PC-3 (cell line): ENCODE measurements around the gene RIMKLA. TPM values are rescaled to one million over a fixed set of nuclear protein-coding genes. Genes with fewer than 3 reads are reported as not detected.

Experiments used
- ATAC-seq: fragments of 200-7000 bp; cut with Tn5 transposase; 2 replicates; pipeline ENCODE4 v1.9.1; 2020; ENCODE audit warnings: mild to moderate bottlenecking, moderate library complexity
- BruUV-seq: library from RNA; stranded (reverse); fragments of 400-500 nt; replicated peaks from 2 replicates; lab custom pipeline; 2021; lab: Mats Ljungman, UMichigan
- CTCF ChIA-PET: fragments of 300-600 bp; sonication (Branson Sonifier 250); formaldehyde crosslinking; loops from one replicate; lab custom pipeline; 2022; ENCODE audit warnings: antibody characterized with exemption; lab: Charles Lee
- POLR2A ChIA-PET: fragments of 300-600 bp; sonication (Branson Sonifier 250); formaldehyde crosslinking; loops from one replicate; lab custom pipeline; 2022; ENCODE audit warnings: antibody characterized with exemption; ENCODE audit not compliant: unreplicated experiment; lab: Charles Lee
- DNase-seq: peaks from one replicate; pipeline ENCODE4 v3.0.0-alpha.2; 2015
- H2AFZ ChIP-seq: fragments of 300-600 bp; sonication (generic); 2 replicates; pipeline ENCODE4 v1.6.0; 2016; ENCODE audit warnings: antibody characterized with exemption, low read length
- H3F3A ChIP-seq: fragments of 300-600 bp; sonication (generic); one replicate; pipeline ENCODE4 v1.6.0; 2017; ENCODE audit warnings: antibody characterized with exemption, low read length, control low read depth, mild to moderate bottlenecking; ENCODE audit not compliant: unreplicated experiment
- H3K27ac ChIP-seq: fragments of 300-600 bp; sonication (generic); 2 replicates; pipeline ENCODE4 v1.5.1; 2016; ENCODE audit warnings: mild to moderate bottlenecking, low read length
- H3K27me3 ChIP-seq: fragments of 300-600 bp; sonication (generic); 2 replicates; pipeline ENCODE4 v1.6.1; 2016; ENCODE audit warnings: low read length, mixed read lengths
- H3K36me3 ChIP-seq: fragments of 300-600 bp; sonication (generic); 2 replicates; pipeline ENCODE4 v1.6.1; 2016; ENCODE audit warnings: low read depth, mixed run types, low read length, mixed read lengths
- H3K4me1 ChIP-seq: fragments of 300-600 bp; sonication (generic); 2 replicates; pipeline ENCODE4 v1.5.1; 2016; ENCODE audit warnings: low read length; ENCODE audit not compliant: insufficient read depth
- H3K4me2 ChIP-seq: fragments of 300-600 bp; sonication (generic); 2 replicates; pipeline ENCODE4 v1.6.0; 2016; ENCODE audit warnings: low read length
- H3K4me3 ChIP-seq: fragments of 300-600 bp; sonication (generic); 2 replicates; pipeline ENCODE4 v1.5.1; 2016; ENCODE audit warnings: mild to moderate bottlenecking, low read length, mixed read lengths
- H3K79me2 ChIP-seq: fragments of 300-600 bp; sonication (generic); 2 replicates; pipeline ENCODE4 v1.6.1; 2017; ENCODE audit warnings: low read length, mixed read lengths
- H3K9ac ChIP-seq: fragments of 300-600 bp; sonication (generic); 2 replicates; pipeline ENCODE4 v1.6.0; 2016; ENCODE audit warnings: mild to moderate bottlenecking, low read length
- H3K9me2 ChIP-seq: fragments of 300-600 bp; sonication (generic); replicated peaks from 2 replicates; pipeline ENCODE4 v1.6.1; 2016; ENCODE audit warnings: mixed run types, low read length, mixed read lengths
- H3K9me3 ChIP-seq: fragments of 300-600 bp; sonication (generic); 2 replicates; pipeline ENCODE4 v1.6.1; 2016; ENCODE audit warnings: low read length, mixed read lengths
- H4K20me1 ChIP-seq: fragments of 300-600 bp; sonication (generic); 2 replicates; pipeline ENCODE4 v1.6.1; 2016; ENCODE audit warnings: low read length, mixed read lengths
- EZH2 ChIP-seq: fragments of 300-600 bp; sonication (generic); IDR thresholded peaks from one replicate; pipeline ENCODE4 v1.6.1; 2017; ENCODE audit warnings: antibody characterized with exemption, mild to moderate bottlenecking, low read length; ENCODE audit not compliant: unreplicated experiment
- EZH2phosphoT487 ChIP-seq: fragments of 300-600 bp; sonication (generic); IDR thresholded peaks from 2 replicates; pipeline ENCODE4 v1.6.1; 2018; ENCODE audit warnings: mild to moderate bottlenecking, antibody characterized with exemption, low read length, borderline replicate concordance
- intact Hi-C: fragments of 100-400 bp; cut with micrococcal nuclease; formaldehyde crosslinking; loops from 2 replicates; pipeline ENCODE4 v1.9.0; 2023
- total RNA-seq: library from RNA; depleted of rRNA; stranded (reverse); fragments of >200 nt; gene quantifications from 2 replicates; pipeline ENCODE4 v1.2.3, GENCODE V29; 2014
- TF ChIP-seq, protein P1 (sequence below): fragments of 300-600 bp; sonication (generic); conservative IDR thresholded peaks from 2 replicates; pipeline ENCODE4 v1.5.1; 2017; ENCODE audit warnings: antibody characterized with exemption, low read depth, mild to moderate bottlenecking, low read length

The RIMKLA gene
- total RNA-seq, 1 experiment from 2014 or later: 4.5 TPM

DNA sequence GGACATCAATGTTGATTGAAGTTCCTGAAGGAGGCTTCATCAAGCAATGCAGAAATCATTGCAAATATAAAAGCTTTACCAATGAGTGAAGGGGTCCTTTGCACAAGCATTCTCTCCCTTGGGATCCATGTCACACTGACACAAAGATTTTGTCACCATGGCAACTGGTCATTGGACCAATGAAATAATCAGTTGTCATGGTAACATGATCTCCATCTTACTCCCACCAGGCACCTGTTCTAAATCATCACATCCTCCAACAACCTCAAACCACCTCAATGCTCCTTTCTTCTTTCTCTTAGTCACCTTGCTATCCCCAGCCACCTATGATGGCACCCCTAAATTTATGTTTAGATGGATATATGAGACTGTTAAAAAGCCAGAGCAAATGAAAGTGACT is 32.1 kb upstream of the RIMKLA start:
- POLR2A ChIA-PET: no interaction called here
- no peak for ATAC-seq
- Histone ChIP-seq H3K4me2 (no peak overlapping the region), H3K4me1 (no peaks in the 10 kb centered on the region), H3K9ac (no peak overlapping the region), H3K27ac (no peak overlapping the region), H3K9me3 (no peaks in the 10 kb centered on the region), H3K79me2 (no peaks in the 10 kb centered on the region), H3K4me3 (no peak overlapping the region), H3K9me2 (no peaks in the 10 kb centered on the region), H3F3A (no peaks in the 10 kb centered on the region), H3K27me3 (no peaks in the 10 kb centered on the region), H3K36me3 (no peaks in the 10 kb centered on the region), H4K20me1 (no peaks in the 10 kb centered on the region), H2AFZ (no peak overlapping the region)
- TF ChIP-seq EZH2phosphoT487 (no peak), EZH2 (no peak)
- TF ChIP-seq, protein P1, sequence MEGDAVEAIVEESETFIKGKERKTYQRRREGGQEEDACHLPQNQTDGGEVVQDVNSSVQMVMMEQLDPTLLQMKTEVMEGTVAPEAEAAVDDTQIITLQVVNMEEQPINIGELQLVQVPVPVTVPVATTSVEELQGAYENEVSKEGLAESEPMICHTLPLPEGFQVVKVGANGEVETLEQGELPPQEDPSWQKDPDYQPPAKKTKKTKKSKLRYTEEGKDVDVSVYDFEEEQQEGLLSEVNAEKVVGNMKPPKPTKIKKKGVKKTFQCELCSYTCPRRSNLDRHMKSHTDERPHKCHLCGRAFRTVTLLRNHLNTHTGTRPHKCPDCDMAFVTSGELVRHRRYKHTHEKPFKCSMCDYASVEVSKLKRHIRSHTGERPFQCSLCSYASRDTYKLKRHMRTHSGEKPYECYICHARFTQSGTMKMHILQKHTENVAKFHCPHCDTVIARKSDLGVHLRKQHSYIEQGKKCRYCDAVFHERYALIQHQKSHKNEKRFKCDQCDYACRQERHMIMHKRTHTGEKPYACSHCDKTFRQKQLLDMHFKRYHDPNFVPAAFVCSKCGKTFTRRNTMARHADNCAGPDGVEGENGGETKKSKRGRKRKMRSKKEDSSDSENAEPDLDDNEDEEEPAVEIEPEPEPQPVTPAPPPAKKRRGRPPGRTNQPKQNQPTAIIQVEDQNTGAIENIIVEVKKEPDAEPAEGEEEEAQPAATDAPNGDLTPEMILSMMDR: no peak
- intact Hi-C loops: loop anchor here (10.0 kb wide), 1 partner anchor 306 kb away; the partner anchor contains the start of gene PPIH
- no peak for DNase-seq
- BruUV-seq: no TSS peak
- CTCF ChIA-PET: no interaction called here

DNA sequence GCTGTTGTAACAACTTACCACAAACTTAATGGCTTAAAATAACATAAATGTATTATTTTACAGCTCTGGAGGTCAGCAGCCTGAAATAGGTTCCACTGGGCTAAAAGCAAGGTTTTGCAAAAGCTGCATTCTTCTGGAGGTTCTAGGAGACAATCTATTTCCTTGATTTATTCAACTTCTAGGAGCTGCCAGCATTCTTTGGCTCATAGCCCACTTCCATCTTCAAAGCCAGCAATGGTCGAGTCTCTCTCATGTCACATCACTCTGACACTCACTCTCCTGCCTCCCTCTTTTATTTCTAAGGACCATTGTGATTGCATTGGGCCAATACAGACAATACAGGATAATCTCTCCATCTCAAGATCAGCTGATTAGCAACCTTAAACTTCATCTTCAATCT is 30.5 kb upstream of the RIMKLA start:
- Histone ChIP-seq H3K9me2 (no peaks in the 10 kb centered on the region), H3K27me3 (no peaks in the 10 kb centered on the region), H3K4me1 (no peaks in the 10 kb centered on the region), H3K79me2 (no peaks in the 10 kb centered on the region), H3K4me2 (no peak overlapping the region), H3F3A (no peaks in the 10 kb centered on the region), H3K9me3 (no peaks in the 10 kb centered on the region), H3K27ac (no peak overlapping the region), H3K4me3 (no peak overlapping the region), H3K36me3 (no peaks in the 10 kb centered on the region), H2AFZ (no peak overlapping the region), H4K20me1 (no peaks in the 10 kb centered on the region), H3K9ac (no peak overlapping the region)
- ATAC-seq (no peak), DNase-seq (no peak)
- no TSS peak for BruUV-seq
- intact Hi-C loops: no loop called here
- ChIA-PET POLR2A (interaction anchor here (0.7 kb wide), 1 partner anchor 15 kb away, joined by 8 read pairs; no protein-coding TSS in a partner anchor), CTCF (no interaction called here)
- TF ChIP-seq EZH2: no peak
- no peak for TF ChIP-seq EZH2phosphoT487
- TF ChIP-seq, protein P1: no peak

DNA sequence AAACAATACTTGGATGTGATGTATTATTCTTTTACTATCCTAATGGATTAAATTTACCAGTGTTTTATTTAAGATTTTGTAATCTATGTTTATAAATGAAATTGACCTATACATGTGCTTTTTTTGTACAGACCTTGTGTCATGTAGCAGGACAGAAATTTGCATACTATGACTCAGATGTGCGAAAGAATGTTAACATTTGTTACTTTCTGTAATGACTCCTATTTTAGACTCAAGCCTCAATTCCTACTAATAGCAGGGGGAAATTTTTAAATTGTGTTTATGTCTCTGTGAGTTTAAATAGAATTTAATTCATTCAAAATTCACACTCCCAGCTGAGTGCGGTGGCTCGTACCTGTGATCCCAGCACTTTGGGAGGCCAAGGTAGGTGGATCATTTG is 21.8 kb upstream of the RIMKLA start:
- no peaks in the 10 kb centered on the region for H3K36me3 ChIP-seq
- DNase-seq (no peak), ATAC-seq (no peak)
- no TSS peak for BruUV-seq
- no peaks in the 10 kb centered on the region for H3K27me3 ChIP-seq
- H3K9me2 ChIP-seq: no peaks in the 10 kb centered on the region
- H3K4me2 ChIP-seq: no peak overlapping the region
- H3K4me1 ChIP-seq: no peaks in the 10 kb centered on the region
- H3K9ac ChIP-seq: no peak overlapping the region
- ChIA-PET CTCF (no interaction called here), POLR2A (no interaction called here)
- TF ChIP-seq EZH2phosphoT487 (no peak), EZH2 (no peak)
- TF ChIP-seq, protein P1: no peak
- no peaks in the 10 kb centered on the region for H3K79me2 ChIP-seq
- no peak overlapping the region for H3K4me3 ChIP-seq
- H3K27ac ChIP-seq: no peak overlapping the region
- intact Hi-C loops: no loop called here
- H3F3A ChIP-seq: no peaks in the 10 kb centered on the region
- no peak overlapping the region for H2AFZ ChIP-seq
- H4K20me1 ChIP-seq: no peaks in the 10 kb centered on the region
- no peaks in the 10 kb centered on the region for H3K9me3 ChIP-seq
